NT2/D1 (cell line): Measurements from ENCODE around the gene COL23A1.
"Not testable (repeated sequence)": the region's sequence is repeated elsewhere in the genome, so short reads cannot be mapped to it uniquely, and the experiment has no call there.

Experiments used
- DNase-seq: peaks from one replicate; pipeline ENCODE4 v3.0.0-alpha.2; 2011; ENCODE audit warnings: low read depth, low spot score
- H3K27me3 ChIP-seq: 2 replicates; pipeline ENCODE4 v1.6.0; 2011; ENCODE audit warnings: mild to moderate bottlenecking; ENCODE audit not compliant: insufficient read length, insufficient read depth
- H3K36me3 ChIP-seq: 2 replicates; pipeline ENCODE4 v1.6.1; 2011; ENCODE audit warnings: mild to moderate bottlenecking, low read length, mixed read lengths; ENCODE audit not compliant: insufficient read depth, insufficient read length
- H3K4me1 ChIP-seq: 2 replicates; pipeline ENCODE4 v1.5.1; 2011; ENCODE audit not compliant: insufficient read depth, insufficient read length
- H3K4me3 ChIP-seq: 2 replicates; pipeline ENCODE4 v1.5.1; 2011; ENCODE audit warnings: low read depth; ENCODE audit not compliant: insufficient read length
- H3K9ac ChIP-seq: 2 replicates; pipeline ENCODE4 v1.6.0; 2011; ENCODE audit warnings: low read depth; ENCODE audit not compliant: insufficient read length
- H3K9me3 ChIP-seq: 2 replicates; pipeline ENCODE4 v1.5.1; 2011; ENCODE audit warnings: mild to moderate bottlenecking, low read length; ENCODE audit not compliant: insufficient read depth
- SUZ12 ChIP-seq: IDR thresholded peaks from 2 replicates; pipeline ENCODE4 v1.6.1; 2011; ENCODE audit not compliant: insufficient read length, insufficient read depth; ENCODE audit errors: extremely low read depth
- YY1 ChIP-seq: IDR thresholded peaks from 2 replicates; pipeline ENCODE4 v1.6.1; 2011; ENCODE audit not compliant: insufficient read length, insufficient read depth
- ZNF274 ChIP-seq: IDR thresholded peaks from 2 replicates; pipeline ENCODE4 v1.6.1; 2011; ENCODE audit warnings: mild to moderate bottlenecking, low read depth, low read length

COL23A1 gene

DNA sequence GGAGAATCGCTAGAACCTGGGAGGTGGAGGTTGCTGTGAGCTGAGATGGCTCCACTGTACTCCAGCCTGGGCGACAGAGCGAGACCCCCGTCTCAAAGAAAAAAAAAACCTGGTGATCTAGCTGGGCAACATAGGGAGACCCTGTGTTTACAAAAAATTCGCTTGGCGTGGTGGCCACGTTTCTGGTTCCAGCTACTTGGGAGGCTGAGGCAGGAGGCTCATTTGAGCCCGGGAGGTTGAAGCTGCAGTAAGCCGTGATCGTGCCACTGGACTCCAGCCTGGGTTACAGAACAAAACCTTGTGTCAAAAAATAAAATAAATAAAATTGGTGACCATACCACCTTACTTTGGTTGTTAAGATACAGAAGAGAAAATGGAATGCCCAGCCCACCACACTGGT lies 387.7 kb downstream of the COL23A1 start:
- DNase-seq = no peak
- Histone ChIP-seq H3K4me3 (no peak overlapping the region), H3K9ac (no peak overlapping the region), H3K36me3 (peaks cover 24% of the 10 kb centered on the region), H3K27me3 (no peaks in the 10 kb centered on the region), H3K9me3 (no peaks in the 10 kb centered on the region), H3K4me1 (peaks cover 5% of the 10 kb centered on the region)
- TF ChIP-seq SUZ12 (no peak), YY1 (no peak), ZNF274 (no peak)

DNA sequence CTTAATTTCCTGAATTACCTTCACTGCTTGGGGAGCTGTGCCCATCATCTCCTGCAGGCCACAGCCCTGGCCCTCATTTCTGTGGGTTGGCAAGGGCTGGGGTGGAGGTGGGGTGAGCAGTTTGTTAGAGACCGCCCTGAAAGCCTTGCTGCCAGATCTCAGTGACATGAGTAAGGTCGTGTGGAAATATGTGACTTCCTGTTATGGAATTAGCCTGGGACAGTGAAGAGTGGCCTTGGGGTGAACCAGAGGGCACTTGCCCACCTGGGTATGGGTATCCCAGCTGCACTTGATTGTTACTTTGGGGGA lies 388.3 kb downstream of the COL23A1 start:
- no peaks in the 10 kb centered on the region for H3K9me3 ChIP-seq

DNA sequence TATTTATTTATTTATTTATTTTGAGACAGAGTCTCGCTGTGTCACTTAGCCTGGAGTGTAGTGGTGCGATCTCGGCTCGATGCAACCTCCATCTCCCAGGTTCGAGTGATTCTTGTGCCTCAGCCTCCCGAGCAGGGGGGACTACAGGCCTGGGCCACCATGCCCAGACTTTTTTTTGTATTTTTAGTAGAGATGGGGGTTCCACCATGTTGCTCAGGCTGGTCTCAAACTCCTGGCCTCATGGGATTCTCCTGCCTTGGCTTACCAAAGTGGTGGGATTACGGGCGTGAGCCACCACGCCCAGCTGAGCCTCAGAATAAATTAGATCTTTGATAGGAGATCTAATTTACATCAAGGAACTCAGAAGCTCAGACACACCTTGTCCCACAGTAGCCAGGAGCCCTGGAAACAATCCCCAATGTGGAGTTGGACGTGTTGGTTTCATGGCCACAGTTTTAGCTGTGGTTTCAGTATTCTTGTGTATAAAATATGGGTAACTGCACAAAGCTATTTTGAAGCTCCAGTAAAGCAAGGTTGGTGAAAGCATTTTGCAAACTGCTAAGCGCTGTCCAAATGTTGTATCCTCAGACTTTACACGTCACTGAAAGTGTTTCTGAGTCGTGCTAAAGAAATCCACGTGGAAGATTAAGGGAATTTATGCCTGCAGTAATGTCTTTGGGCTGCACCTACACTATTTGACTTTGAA lies 388.8 kb downstream of the COL23A1 start:
- H3K9me3 ChIP-seq = no peaks in the 10 kb centered on the region
- H3K36me3 ChIP-seq = peaks cover 13% of the 10 kb centered on the region
- H3K27me3 ChIP-seq = no peaks in the 10 kb centered on the region
- no peak for DNase-seq
- TF ChIP-seq YY1 (no peak), SUZ12 (no peak), ZNF274 (no peak)
- H3K4me1 ChIP-seq = peaks cover 5% of the 10 kb centered on the region
- no peak overlapping the region for H3K4me3 ChIP-seq
- H3K9ac ChIP-seq = no peak overlapping the region

More for the DNA sequence above, 388.3 kb downstream of the COL23A1 start:
- H3K9ac ChIP-seq = no peak overlapping the region
- H3K36me3 ChIP-seq = peaks cover 18% of the 10 kb centered on the region
- no peaks in the 10 kb centered on the region for H3K27me3 ChIP-seq
- H3K4me3 ChIP-seq = no peak overlapping the region
- TF ChIP-seq ZNF274 (no peak), YY1 (no peak), SUZ12 (no peak)
- DNase-seq = no peak
- peaks cover 5% of the 10 kb centered on the region for H3K4me1 ChIP-seq

DNA sequence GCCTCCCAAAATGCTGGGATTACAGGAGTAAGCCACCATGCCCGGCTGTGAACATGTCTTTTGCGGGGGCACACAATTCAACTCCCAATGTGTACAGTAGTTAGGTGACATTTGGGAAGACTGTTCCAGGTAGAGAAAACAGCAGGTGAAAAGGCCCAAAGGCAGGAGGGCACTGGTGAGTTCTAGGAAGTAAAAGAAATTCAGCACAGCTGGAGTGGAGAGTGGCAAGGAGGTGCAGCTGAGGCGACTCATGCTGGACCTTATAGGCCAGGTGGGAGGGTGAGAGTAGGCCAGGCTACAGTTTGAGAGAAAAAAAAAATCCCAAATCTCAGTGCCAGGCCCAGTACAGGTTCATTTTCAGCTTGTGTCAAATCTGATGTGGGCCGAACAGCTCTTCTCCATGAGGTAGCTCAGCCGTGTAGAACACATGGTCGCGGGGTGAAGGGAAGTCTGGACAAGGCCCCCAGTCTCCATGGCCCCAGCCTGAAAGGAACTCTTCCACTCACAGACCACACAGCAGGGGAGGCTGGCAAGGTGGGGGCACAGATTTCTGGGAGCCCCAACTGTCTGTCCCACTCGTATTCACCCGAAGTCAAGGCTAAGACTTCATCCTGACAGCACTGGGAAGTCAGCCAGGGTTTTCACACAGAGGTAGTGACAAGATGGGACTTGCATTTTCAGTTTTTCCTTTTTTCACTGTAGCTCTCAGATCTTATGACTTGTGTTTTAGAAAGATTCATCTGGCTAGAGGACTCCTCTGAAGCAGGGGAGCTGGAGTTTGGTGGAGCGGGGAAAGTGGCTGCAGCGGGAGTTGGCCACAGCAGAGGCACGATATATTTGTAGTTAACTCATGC lies 390.4 kb downstream of the COL23A1 start:
- Histone ChIP-seq H3K4me1 (peaks cover 5% of the 10 kb centered on the region), H3K9me3 (no peaks in the 10 kb centered on the region), H3K27me3 (no peaks in the 10 kb centered on the region), H3K36me3 (no peaks in the 10 kb centered on the region), H3K4me3 (no peak overlapping the region), H3K9ac (no peak overlapping the region)
- no peak for TF ChIP-seq YY1
- no peak for TF ChIP-seq SUZ12
- no peak for TF ChIP-seq ZNF274
- no peak for DNase-seq

DNA sequence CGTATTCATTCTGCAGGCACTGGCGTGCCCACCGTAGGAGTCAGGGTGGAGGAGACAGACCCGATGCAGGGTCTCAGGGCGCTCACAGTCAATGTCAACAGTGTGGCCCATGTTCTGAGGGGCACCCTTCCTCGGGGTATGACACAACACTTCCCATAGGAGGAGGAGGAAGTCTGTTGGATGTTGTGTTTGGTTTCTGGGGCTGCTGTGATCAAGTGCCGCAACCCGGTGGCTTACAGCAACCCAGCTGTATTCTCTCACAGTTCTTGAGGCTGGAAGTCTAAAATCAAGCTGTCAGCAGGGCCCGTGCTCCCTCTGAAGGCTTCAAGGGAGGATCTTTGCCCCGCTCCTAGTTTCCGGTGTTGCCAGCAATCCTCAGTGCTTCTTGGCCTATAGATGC lies 391.5 kb downstream of the COL23A1 start:
- TF ChIP-seq ZNF274 (no peak), YY1 (no peak), SUZ12 (no peak)
- Histone ChIP-seq H3K27me3 (no peaks in the 10 kb centered on the region), H3K36me3 (no peaks in the 10 kb centered on the region), H3K4me1 (peaks cover 7% of the 10 kb centered on the region), H3K4me3 (no peak overlapping the region), H3K9me3 (no peaks in the 10 kb centered on the region), H3K9ac (no peak overlapping the region)
- DNase-seq = no peak

DNA sequence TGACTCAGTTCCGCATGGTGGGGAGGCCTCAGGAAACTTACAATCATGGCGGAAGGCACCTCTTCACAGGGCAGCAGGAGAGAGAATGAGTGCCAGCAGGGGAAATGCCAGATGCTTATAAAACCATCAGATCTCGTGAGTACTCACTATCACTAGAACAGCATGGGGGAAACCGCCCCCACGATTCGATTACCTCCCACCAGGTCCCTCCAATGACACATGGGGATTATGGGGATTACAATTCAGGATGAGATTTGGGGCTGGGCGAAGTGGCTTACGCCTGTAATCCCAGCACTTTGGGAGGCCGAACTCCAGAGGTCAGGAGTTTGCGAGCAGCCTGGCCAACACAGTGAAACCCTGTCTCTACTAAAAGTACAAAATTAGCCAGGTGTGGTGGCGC lies 392.0 kb downstream of the COL23A1 start:
- not testable (repeated sequence) for H3K4me1 ChIP-seq, H3K27me3 ChIP-seq, H3K36me3 ChIP-seq, H3K9ac ChIP-seq, H3K9me3 ChIP-seq, DNase-seq, H3K4me3 ChIP-seq

DNA sequence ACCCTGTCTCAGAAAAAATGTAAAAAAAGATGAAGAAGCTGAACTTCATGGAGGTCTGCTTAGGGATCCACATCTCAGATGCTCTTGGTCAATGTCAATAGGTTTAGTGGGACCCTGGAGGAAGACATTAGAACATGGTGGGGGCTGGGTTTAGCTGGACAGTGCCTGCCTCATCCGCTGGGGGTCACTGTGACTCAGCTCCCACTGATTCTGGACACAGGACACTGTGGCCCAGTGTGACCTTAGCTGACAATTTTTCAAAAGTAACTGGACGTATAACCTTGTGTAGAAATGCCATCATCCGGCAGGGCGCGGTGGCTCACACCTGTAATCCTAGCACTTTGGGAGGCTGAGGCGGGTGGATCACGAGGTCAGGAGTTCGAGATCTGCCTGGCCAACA lies 393.2 kb downstream of the COL23A1 start:
- Histone ChIP-seq H3K9me3 (no peaks in the 10 kb centered on the region; the same call in 1 of the 2 replicates), H3K4me1 (peaks cover 9% of the 10 kb centered on the region), H3K36me3 (no peaks in the 10 kb centered on the region), H3K9ac (no peak overlapping the region), H3K27me3 (no peaks in the 10 kb centered on the region), H3K4me3 (no peak overlapping the region)
- no peak for TF ChIP-seq ZNF274
- no peak for TF ChIP-seq YY1
- no peak for DNase-seq
